Upper lobe of right lung (tissue), 1 donor: ENCODE measurements around the gene LGR6. TPM values are rescaled to one million over a fixed set of nuclear protein-coding genes. Genes with fewer than 3 reads are reported as not detected.

ENCODE experiments used
- ATAC-seq: fragments of 200-7000 bp; cut with Tn5 transposase; one replicate; pipeline ENCODE4 v1.9.1; 2020; ENCODE audit warnings: mild to moderate bottlenecking, moderate library complexity
- DNase-seq: peaks from one replicate; pipeline ENCODE4 v3.0.0-alpha.2; 2020
- H3K27ac ChIP-seq: fragments of 200-600 bp; one replicate; pipeline ENCODE4 v1.8.0; 2022
- H3K27me3 ChIP-seq: fragments of 200-600 bp; one replicate; pipeline ENCODE4 v1.8.0; 2022; ENCODE audit warnings: mild to moderate bottlenecking
- H3K36me3 ChIP-seq: fragments of 200-600 bp; one replicate; pipeline ENCODE4 v1.8.0; 2022
- H3K4me1 ChIP-seq: fragments of 200-600 bp; one replicate; pipeline ENCODE4 v1.8.0; 2022
- H3K4me3 ChIP-seq: fragments of 200-600 bp; one replicate; pipeline ENCODE4 v1.8.0; 2022; ENCODE audit warnings: mild to moderate bottlenecking
- H3K9me3 ChIP-seq: fragments of 200-600 bp; one replicate; pipeline ENCODE4 v1.8.0; 2022
- CTCF ChIP-seq: fragments of 200-600 bp; IDR thresholded peaks from one replicate; pipeline ENCODE4 v1.8.0; 2022; ENCODE audit warnings: antibody characterized with exemption
- intact Hi-C: fragments of 100-400 bp; cut with DNase I; formaldehyde crosslinking; loops from one replicate; pipeline ENCODE4 v1.11.0; 2022
- total RNA-seq: library from RNA; stranded (reverse); fragmentation: NEBNext Ultra II Directional; extraction: Animal tissue kit (Norgen Biotek cat#: 25700); gene quantifications from one replicate; pipeline ENCODE4 v1.2.1, GENCODE V29; 2021
- donor health status: DM: no; HTN: yes; CAD: no; lungs with severe emphysema.

The LGR6 gene
- total RNA-seq, 1 donor from 2014 or later = 1.8 TPM

DNA sequence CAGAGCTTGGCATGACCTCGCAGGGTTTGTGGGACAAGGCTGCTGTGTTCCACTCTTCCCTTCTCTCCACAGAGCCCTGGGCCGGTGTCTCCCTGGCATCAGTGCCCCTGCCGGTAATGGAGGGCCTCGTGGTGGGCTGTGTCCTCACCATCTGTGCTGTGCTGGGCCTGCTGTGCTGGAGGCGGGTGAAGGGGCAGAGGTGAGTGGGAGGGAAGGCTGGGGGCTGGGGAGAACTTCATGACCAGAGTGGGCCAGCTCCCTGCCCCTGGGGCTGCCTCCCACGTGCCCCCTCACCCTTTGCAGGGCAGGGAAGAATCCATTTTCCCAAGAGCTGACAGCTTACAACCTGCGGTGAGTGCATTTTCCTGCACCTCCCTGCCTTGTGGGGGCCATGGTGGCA is 12.0 kb upstream of the LGR6 start:
- intact Hi-C loops = no loop called here
- no peak for DNase-seq
- no peaks in the 10 kb centered on the region for H3K4me1 ChIP-seq
- H3K27me3 ChIP-seq = no peaks in the 10 kb centered on the region
- ATAC-seq = no peak
- H3K9me3 ChIP-seq = no peaks in the 10 kb centered on the region
- no peaks in the 10 kb centered on the region for H3K36me3 ChIP-seq
- no peak overlapping the region for H3K27ac ChIP-seq
- no peak for TF ChIP-seq CTCF
- no peak overlapping the region for H3K4me3 ChIP-seq

- DNase-seq (no peak), ATAC-seq (no peak)
- H3K27me3 ChIP-seq = no peaks in the 10 kb centered on the region
- no peak overlapping the region for H3K4me3 ChIP-seq
- intact Hi-C loops = no loop called here
- H3K27ac ChIP-seq = no peak overlapping the region
- no peaks in the 10 kb centered on the region for H3K9me3 ChIP-seq
- no peak for TF ChIP-seq CTCF
- no peaks in the 10 kb centered on the region for H3K4me1 ChIP-seq
- H3K36me3 ChIP-seq = no peaks in the 10 kb centered on the region
Measured at GRCh38 chr1:202182040-202182877, 11.3 kb upstream of the LGR6 start.

DNA sequence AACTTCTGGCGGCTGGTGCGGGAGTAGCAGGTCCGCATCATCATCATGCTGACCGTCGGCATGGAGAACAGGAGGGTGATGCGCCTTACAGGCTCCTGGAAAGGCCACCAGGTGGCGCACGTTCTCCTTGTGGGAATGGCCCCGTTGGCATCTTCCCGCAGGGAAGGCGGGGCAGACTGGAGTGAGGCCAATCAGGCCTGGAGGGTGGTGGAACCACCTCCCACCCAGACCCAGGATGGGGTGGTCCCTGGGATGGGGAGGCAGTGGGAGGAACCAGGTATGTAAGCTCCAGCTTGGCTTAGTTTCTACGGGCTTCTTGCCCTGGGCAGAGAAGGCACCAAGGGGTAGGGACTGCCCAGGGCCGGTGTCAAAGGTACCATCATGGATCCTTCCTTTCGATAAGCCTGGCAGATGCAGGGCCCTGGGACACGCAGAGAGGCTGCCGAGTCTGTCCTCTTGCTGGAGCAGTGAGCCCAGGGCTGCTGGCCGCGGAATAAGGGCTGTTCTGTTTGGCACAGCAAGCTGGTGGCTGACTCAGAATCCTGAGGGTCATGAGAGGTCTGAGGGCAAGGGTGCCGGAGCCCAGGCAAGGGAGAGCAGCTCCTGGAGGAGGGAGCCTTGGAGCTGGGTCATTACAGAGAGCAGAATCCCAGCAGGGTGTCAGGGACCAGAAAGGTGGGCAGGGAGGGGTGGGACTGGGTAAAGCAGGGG is 8.7 kb upstream of the LGR6 start:
- ATAC-seq = peak; percentile 76
- no peaks in the 10 kb centered on the region for H3K4me1 ChIP-seq
- peak; percentile 85 for TF ChIP-seq CTCF
- intact Hi-C loops = loop anchor here (5.0 kb wide), 1 partner anchor 132 kb away; no protein-coding TSS in a partner anchor
- peak; percentile 92 for DNase-seq
- no peaks in the 10 kb centered on the region for H3K9me3 ChIP-seq
- H3K4me3 ChIP-seq = no peak overlapping the region
- H3K27me3 ChIP-seq = no peaks in the 10 kb centered on the region
- no peaks in the 10 kb centered on the region for H3K36me3 ChIP-seq
- no peak overlapping the region for H3K27ac ChIP-seq

GRCh38 chr1:202186327-202186726 is 7.3 kb upstream of the LGR6 start:
- Histone ChIP-seq H3K9me3 (no peaks in the 10 kb centered on the region), H3K27ac (no peak overlapping the region), H3K4me1 (no peaks in the 10 kb centered on the region), H3K4me3 (no peak overlapping the region), H3K36me3 (no peaks in the 10 kb centered on the region), H3K27me3 (no peaks in the 10 kb centered on the region)
- ATAC-seq (no peak), DNase-seq (no peak)
- no peak for TF ChIP-seq CTCF
- intact Hi-C loops = loop anchor here (5.0 kb wide), 1 partner anchor 131 kb away; no protein-coding TSS in a partner anchor

DNA sequence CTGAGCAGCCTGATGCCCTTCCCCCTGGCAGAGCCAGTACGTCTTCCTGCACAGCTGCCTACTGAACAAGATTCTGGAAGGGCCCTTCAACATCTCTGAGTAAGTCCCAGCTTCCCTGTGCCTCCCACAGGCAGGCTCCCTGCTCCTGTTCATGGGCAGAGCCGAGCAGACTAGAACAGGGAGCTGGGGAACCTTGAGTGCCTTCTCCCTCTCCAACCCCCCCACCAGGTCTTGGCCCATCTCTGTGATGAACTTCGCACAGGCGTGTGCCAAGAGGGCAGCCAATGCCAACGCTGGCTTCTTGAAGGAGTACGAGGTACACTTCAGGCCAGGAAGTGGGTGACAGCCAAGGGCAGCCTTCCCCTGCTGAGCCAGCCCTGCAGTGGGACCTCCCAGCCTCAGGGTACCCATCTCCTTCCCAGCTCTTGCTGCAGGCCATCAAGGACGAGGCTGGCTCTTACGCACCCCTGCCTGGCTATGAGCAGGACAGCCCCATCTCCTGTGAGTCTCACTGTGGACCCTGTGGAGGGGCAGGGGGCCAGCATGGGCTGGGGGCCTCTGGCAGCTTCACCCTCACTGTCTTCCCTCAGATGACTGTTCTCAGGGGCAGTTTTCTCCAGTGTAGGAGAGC is 6.4 kb upstream of the LGR6 start:
- TF ChIP-seq CTCF = no peak
- Histone ChIP-seq H3K27ac (no peak overlapping the region), H3K4me1 (no peaks in the 10 kb centered on the region), H3K9me3 (no peaks in the 10 kb centered on the region), H3K4me3 (no peak overlapping the region), H3K27me3 (no peaks in the 10 kb centered on the region), H3K36me3 (no peaks in the 10 kb centered on the region)
- ATAC-seq = peak; percentile 73
- intact Hi-C loops = loop anchor here (5.0 kb wide), 1 partner anchor 130 kb away; no protein-coding TSS in a partner anchor
- peak; percentile 88 for DNase-seq
